PC-9 (cell line): ENCODE data around the gene LYZL6. TPM values are rescaled to one million over a fixed set of nuclear protein-coding genes. Genes with fewer than 3 reads are reported as not detected.

ENCODE experiments used
- BruUV-seq: library from RNA; stranded (reverse); fragments of 400-500 nt; replicated peaks from 2 replicates; lab custom pipeline; 2021; lab: Mats Ljungman, UMichigan
- CTCF ChIA-PET: fragments of 300-600 bp; sonication (Branson Sonifier 250); formaldehyde crosslinking; loops from one replicate; lab custom pipeline; 2022; ENCODE audit warnings: antibody characterized with exemption; lab: Charles Lee
- POLR2A ChIA-PET: fragments of 300-600 bp; sonication (Branson Sonifier 250); formaldehyde crosslinking; loops from one replicate; lab custom pipeline; 2022; ENCODE audit warnings: antibody characterized with exemption; ENCODE audit not compliant: unreplicated experiment; lab: Charles Lee
- DNase-seq, 2 experiments: peaks; one replicate each; pipeline versions ENCODE4 v3.0.0 to v3.0.0-alpha.2; 2015 to 2022; ENCODE audit warnings: mixed read lengths in 1 of 2
- H2AFZ ChIP-seq: fragments of 200-600 bp; sonication (generic); 2 replicates; pipeline ENCODE4 v1.8.1; 2017; ENCODE audit warnings: antibody characterized with exemption
- H3F3A ChIP-seq: fragments of 200-600 bp; sonication (generic); 2 replicates; pipeline ENCODE4 v1.8.1; 2017; ENCODE audit warnings: antibody characterized with exemption, mild to moderate bottlenecking, low read depth; ENCODE audit not compliant: insufficient read depth
- H3K27ac ChIP-seq: fragments of 200-600 bp; sonication (generic); 2 replicates; pipeline ENCODE4 v1.6.1; 2016; ENCODE audit warnings: mixed run types
- H3K27me3 ChIP-seq: fragments of 200-600 bp; sonication (generic); 2 replicates; pipeline ENCODE4 v1.6.1; 2016; ENCODE audit warnings: low read depth, mixed run types; ENCODE audit not compliant: insufficient read depth
- H3K36me3 ChIP-seq: fragments of 200-600 bp; sonication (generic); 2 replicates; pipeline ENCODE4 v1.6.1; 2016; ENCODE audit warnings: low read depth, mixed run types
- H3K4me1 ChIP-seq: fragments of 200-600 bp; sonication (generic); replicated peaks from 2 replicates; pipeline ENCODE4 v1.6.1; 2016; ENCODE audit warnings: mixed run types; ENCODE audit not compliant: insufficient read depth
- H3K4me2 ChIP-seq: fragments of 200-600 bp; sonication (generic); 2 replicates; pipeline ENCODE4 v1.6.1; 2017; ENCODE audit warnings: mixed run types
- H3K4me3 ChIP-seq: fragments of 200-600 bp; sonication (generic); 2 replicates; pipeline ENCODE4 v1.6.1; 2016; ENCODE audit warnings: mixed run types
- H3K79me2 ChIP-seq: fragments of 200-600 bp; sonication (generic); 2 replicates; pipeline ENCODE4 v1.6.1; 2017; ENCODE audit warnings: low read depth, mixed run types
- H3K9me2 ChIP-seq: fragments of 200-600 bp; sonication (generic); 2 replicates; pipeline ENCODE4 v1.8.1; 2017; ENCODE audit warnings: mild to moderate bottlenecking; ENCODE audit not compliant: insufficient read depth
- H3K9me3 ChIP-seq: fragments of 200-600 bp; sonication (generic); 2 replicates; pipeline ENCODE4 v1.8.1; 2016; ENCODE audit warnings: low read depth; ENCODE audit not compliant: insufficient read depth
- H4K20me1 ChIP-seq: fragments of 200-600 bp; sonication (generic); 2 replicates; pipeline ENCODE4 v1.8.1; 2017; ENCODE audit not compliant: insufficient read depth
- EZH2 ChIP-seq: fragments of 200-600 bp; sonication (generic); IDR thresholded peaks from 2 replicates; pipeline ENCODE4 v1.8.0; 2017; ENCODE audit warnings: antibody characterized with exemption, low read depth
- intact Hi-C: fragments of 100-400 bp; cut with micrococcal nuclease; formaldehyde crosslinking; loops from one replicate; pipeline ENCODE4 v1.10.0; 2022; ENCODE audit not compliant: unreplicated experiment
- total RNA-seq: library from RNA; stranded (reverse); gene quantifications from 2 replicates; pipeline ENCODE4 v1.2.3, GENCODE V29; 2021
- TF ChIP-seq, protein P1 (sequence below): fragments of 200-600 bp; sonication (generic); conservative IDR thresholded peaks from 2 replicates; pipeline ENCODE4 v1.6.1; 2017; ENCODE audit warnings: mixed run types, antibody characterized with exemption, mild to moderate bottlenecking, moderate library complexity

Gene LYZL6
- total RNA-seq, 1 experiment from 2014 or later = not detected

DNA sequence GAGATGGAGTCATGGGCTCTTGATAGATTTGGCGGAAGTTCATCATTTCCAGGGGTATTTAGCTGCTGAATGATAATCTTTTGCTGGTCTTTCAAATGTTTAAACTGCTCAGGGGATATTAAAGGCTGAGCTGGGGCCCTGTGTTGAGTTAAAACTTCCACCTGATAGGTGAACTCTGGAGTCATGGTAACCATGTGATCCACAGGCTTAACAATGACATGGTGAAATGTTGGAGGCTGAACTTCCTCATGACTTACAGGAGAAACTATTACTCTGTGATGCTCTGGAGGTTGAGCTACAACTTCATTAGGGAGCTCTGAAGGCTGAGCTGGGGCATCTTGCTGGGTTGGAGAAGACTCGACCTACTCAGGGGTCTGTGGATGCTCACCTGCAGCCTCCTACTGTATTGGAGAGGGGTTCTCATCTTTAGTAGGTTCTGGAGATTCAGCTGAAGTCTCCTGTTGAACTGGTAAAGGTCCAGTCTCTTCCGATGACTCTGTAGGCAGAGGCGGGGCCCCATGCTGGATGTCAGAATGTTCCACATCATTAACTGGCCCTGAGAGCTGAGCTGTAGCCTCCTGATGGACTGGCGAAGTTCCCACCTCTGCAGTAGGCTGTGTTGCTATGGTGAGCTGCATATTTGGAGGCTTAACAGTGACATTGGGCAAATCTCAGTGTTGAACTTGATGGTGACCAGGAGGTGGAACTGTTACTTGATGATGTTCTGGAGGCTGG lies 37.2 kb downstream of the LYZL6 start:
- Histone ChIP-seq H3K36me3 (no peaks in the 10 kb centered on the region), H2AFZ (no peak overlapping the region), H3K27me3 (peaks cover 19% of the 10 kb centered on the region), H3K9me2 (no peaks in the 10 kb centered on the region), H3K9me3 (no peaks in the 10 kb centered on the region), H3K79me2 (no peaks in the 10 kb centered on the region), H4K20me1 (no peaks in the 10 kb centered on the region), H3K4me1 (no peaks in the 10 kb centered on the region), H3K4me3 (no peak overlapping the region), H3F3A (no peaks in the 10 kb centered on the region), H3K27ac (no peak overlapping the region), H3K4me2 (no peak overlapping the region)
- intact Hi-C loops = no loop called here
- no TSS peak for BruUV-seq
- ChIA-PET POLR2A (no interaction called here), CTCF (no interaction called here)
- TF ChIP-seq EZH2 = no peak
- TF ChIP-seq, protein P1, sequence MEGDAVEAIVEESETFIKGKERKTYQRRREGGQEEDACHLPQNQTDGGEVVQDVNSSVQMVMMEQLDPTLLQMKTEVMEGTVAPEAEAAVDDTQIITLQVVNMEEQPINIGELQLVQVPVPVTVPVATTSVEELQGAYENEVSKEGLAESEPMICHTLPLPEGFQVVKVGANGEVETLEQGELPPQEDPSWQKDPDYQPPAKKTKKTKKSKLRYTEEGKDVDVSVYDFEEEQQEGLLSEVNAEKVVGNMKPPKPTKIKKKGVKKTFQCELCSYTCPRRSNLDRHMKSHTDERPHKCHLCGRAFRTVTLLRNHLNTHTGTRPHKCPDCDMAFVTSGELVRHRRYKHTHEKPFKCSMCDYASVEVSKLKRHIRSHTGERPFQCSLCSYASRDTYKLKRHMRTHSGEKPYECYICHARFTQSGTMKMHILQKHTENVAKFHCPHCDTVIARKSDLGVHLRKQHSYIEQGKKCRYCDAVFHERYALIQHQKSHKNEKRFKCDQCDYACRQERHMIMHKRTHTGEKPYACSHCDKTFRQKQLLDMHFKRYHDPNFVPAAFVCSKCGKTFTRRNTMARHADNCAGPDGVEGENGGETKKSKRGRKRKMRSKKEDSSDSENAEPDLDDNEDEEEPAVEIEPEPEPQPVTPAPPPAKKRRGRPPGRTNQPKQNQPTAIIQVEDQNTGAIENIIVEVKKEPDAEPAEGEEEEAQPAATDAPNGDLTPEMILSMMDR = no peak
- DNase-seq = no peak

DNA sequence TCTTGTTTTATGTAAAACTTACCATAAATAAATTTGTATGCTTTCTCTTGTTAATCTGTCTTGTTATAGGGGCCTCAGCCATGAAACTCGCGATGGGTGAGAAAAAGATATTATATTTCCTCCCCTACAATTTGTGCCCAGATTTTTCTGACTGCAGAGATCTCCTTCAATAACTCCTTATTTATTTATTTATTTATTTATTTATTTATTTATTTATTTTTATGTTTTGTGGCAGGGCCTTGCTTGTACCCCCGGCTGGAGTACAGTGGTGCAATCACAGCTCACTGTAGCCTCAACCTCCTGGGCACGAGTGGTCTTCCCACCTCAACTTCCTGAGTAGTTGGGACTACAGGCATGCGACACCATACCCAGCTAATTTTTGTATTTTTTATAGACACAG lies 40.1 kb downstream of the LYZL6 start:
- ChIA-PET CTCF (no interaction called here), POLR2A (no interaction called here)
- Histone ChIP-seq H3K36me3 (no peaks in the 10 kb centered on the region), H3K27ac (no peak overlapping the region), H3K4me1 (no peaks in the 10 kb centered on the region), H3K27me3 (peaks cover 13% of the 10 kb centered on the region), H3K4me2 (no peak overlapping the region), H3K9me3 (no peaks in the 10 kb centered on the region), H3K9me2 (no peaks in the 10 kb centered on the region), H3K4me3 (no peak overlapping the region), H3K79me2 (no peaks in the 10 kb centered on the region), H2AFZ (no peak overlapping the region), H4K20me1 (no peaks in the 10 kb centered on the region), H3F3A (no peaks in the 10 kb centered on the region)
- BruUV-seq = no TSS peak
- intact Hi-C loops = no loop called here
- no peak for TF ChIP-seq EZH2
- TF ChIP-seq, protein P1 = no peak
- DNase-seq = no peak

- Histone ChIP-seq H4K20me1 (no peaks in the 10 kb centered on the region), H3K27ac (no peak overlapping the region), H3F3A (no peaks in the 10 kb centered on the region), H3K79me2 (no peaks in the 10 kb centered on the region), H3K4me1 (no peaks in the 10 kb centered on the region), H3K36me3 (no peaks in the 10 kb centered on the region), H2AFZ (no peak overlapping the region), H3K4me3 (no peak overlapping the region), H3K9me2 (no peaks in the 10 kb centered on the region), H3K27me3 (no peaks in the 10 kb centered on the region; the same call in 1 of the 2 replicates), H3K9me3 (no peaks in the 10 kb centered on the region), H3K4me2 (no peak overlapping the region)
- ChIA-PET POLR2A (interaction anchor here (0.5 to 0.7 kb wide), 2 partner anchors 14 to 29 kb away, joined by 4 to 5 read pairs; no protein-coding TSS in a partner anchor), CTCF (no interaction called here)
- DNase-seq = no peak
- BruUV-seq = no TSS peak
- TF ChIP-seq, protein P1 = no peak
- TF ChIP-seq EZH2 = no peak
- intact Hi-C loops = no loop called here
Observed at GRCh38 chr17:35901631-35902175, 41.8 kb downstream of the LYZL6 start.
